ENCODE measurements around the gene FANCI. TPM values are rescaled to one million over a fixed set of nuclear protein-coding genes. Genes with fewer than 3 reads are reported as not detected.

Gene FANCI
- total RNA-seq, 1 experiment from 2014 or later, result 112 TPM

- TF ChIP-seq REST (IDR thresholded peaks at IDR 0.05; ENCODE audit: low read depth) (no peak), RAD21 (IDR thresholded peaks at IDR 0.05; ENCODE audit: low read depth) (no peak), POLR2AphosphoS5 (IDR thresholded peaks at IDR 0.05; ENCODE audit: low read depth, low read length) (no peak), ATF3 (IDR thresholded peaks at IDR 0.05) (no peak)
Measured at GRCh38 chr15:89199746-89200145, 44.0 kb upstream of the FANCI start (continued).

- RAD21 ChIA-PET (ENCODE audit: low non-redundant PET in 1 of 2, low total read pairs in 2 of 2, uncharacterized antibody in 2 of 2, unreplicated experiment in 2 of 2), result no interaction called here
- no peak overlapping the region for H3K4me3 ChIP-seq (replicated peaks in 1 of 2; ENCODE audit: low read depth in 1 of 2, low read length in 2 of 2)
- no peaks in the 10 kb centered on the region for H3K27me3 ChIP-seq (ENCODE audit: insufficient read depth, low read length)
- no peak overlapping the region for H3K4me2 ChIP-seq (ENCODE audit: low read length)
- no peak for DNase-seq (ENCODE audit: low read depth, low spot score)
- H3K9me2 ChIP-seq (ENCODE audit: insufficient read depth), result no peaks in the 10 kb centered on the region
- BruUV-seq (replicated peaks), result no TSS peak
- no peak overlapping the region for H3K27ac ChIP-seq (ENCODE audit: low read depth, low read length)
- no peak overlapping the region for H2AFZ ChIP-seq (ENCODE audit: low read depth, low read length, poor library complexity, severe bottlenecking)
- H3K9ac ChIP-seq (ENCODE audit: low read length), result no peak overlapping the region
- ATAC-seq, result no peak
- no peaks in the 10 kb centered on the region for H3K79me2 ChIP-seq (ENCODE audit: insufficient read depth, low read length)
- CTCF ChIA-PET, result no interaction called here
- H3K9me3 ChIP-seq (ENCODE audit: control insufficient read depth in 1 of 2, insufficient read depth in 1 of 2, low read depth in 1 of 2, low read length in 2 of 2), result no peaks in the 10 kb centered on the region
- intact Hi-C loops (cut with micrococcal nuclease), result no loop called here
- H4K20me1 ChIP-seq (ENCODE audit: insufficient read depth), result no peaks in the 10 kb centered on the region
- TF ChIP-seq YY1 (IDR thresholded peaks at IDR 0.05; ENCODE audit: extremely low read depth, insufficient replicate concordance, low read depth, low read length) (no peak), EZH2 (IDR thresholded peaks at IDR 0.05) (no peak), FOSL1 (IDR thresholded peaks at IDR 0.05; ENCODE audit: low read depth) (no peak), TCF7L2 (IDR thresholded peaks at IDR 0.05; ENCODE audit: borderline replicate concordance, extremely low read depth, insufficient read depth, insufficient read length) (no peak), POLR2AphosphoS5 (IDR thresholded peaks at IDR 0.05; ENCODE audit: low read depth, low read length) (no peak), CBX3 (IDR thresholded peaks at IDR 0.05; ENCODE audit: low read depth) (no peak), RAD21 (IDR thresholded peaks at IDR 0.05; ENCODE audit: low read depth) (no peak), SP1 (IDR thresholded peaks at IDR 0.05; ENCODE audit: low read depth) (no peak), ZNF274 (IDR thresholded peaks at IDR 0.05; ENCODE audit: low read depth, low read length) (no peak), REST (IDR thresholded peaks at IDR 0.05; ENCODE audit: low read depth) (no peak), CTCF (IDR thresholded peaks at IDR 0.05 in 2 of 3, conservative IDR thresholded peaks at IDR 0.05 in 1 of 3; ENCODE audit: borderline replicate concordance in 1 of 3, insufficient read depth in 1 of 3, low read depth in 2 of 3, low read length in 2 of 3) (no peak), EGR1 (IDR thresholded peaks at IDR 0.05; ENCODE audit: low read depth) (no peak), JUND (IDR thresholded peaks at IDR 0.05) (no peak)
- POLR2A ChIA-PET, result no interaction called here
- no peaks in the 10 kb centered on the region for H3K36me3 ChIP-seq (ENCODE audit: control insufficient read depth in 1 of 2, insufficient read depth in 2 of 2, low read length in 2 of 2)
- peaks cover 17% of the 10 kb centered on the region in 2 experiments for H3K4me1 ChIP-seq (ENCODE audit: control insufficient read depth in 1 of 2, insufficient read depth in 2 of 2, low read length in 2 of 2)
Measured at GRCh38 chr15:89200182-89200581, 43.6 kb upstream of the FANCI start.
